IPS DF 6.9 (cell line): ENCODE data around the gene MB21D2.

Source experiments
- DNase-seq: peaks from one replicate; pipeline ENCODE4 v3.0.0-alpha.2; 2013; ENCODE audit warnings: low read depth, low spot score
- H3K27ac ChIP-seq: one replicate; pipeline ENCODE4 v1.5.1; 2013; ENCODE audit warnings: low read length, control low read depth
- H3K27me3 ChIP-seq: 2 replicates; pipeline ENCODE4 v1.6.1; 2013; ENCODE audit warnings: mild to moderate bottlenecking, low read length; ENCODE audit not compliant: control insufficient read depth, insufficient read depth
- H3K36me3 ChIP-seq: 2 replicates; pipeline ENCODE4 v1.6.1; 2013; ENCODE audit warnings: low read length; ENCODE audit not compliant: control insufficient read depth, insufficient read depth
- H3K4me1 ChIP-seq: 2 replicates; pipeline ENCODE4 v1.6.1; 2013; ENCODE audit warnings: low read length; ENCODE audit not compliant: control insufficient read depth, insufficient read depth
- H3K4me3 ChIP-seq: 2 replicates; pipeline ENCODE4 v1.5.1; 2013; ENCODE audit warnings: mild to moderate bottlenecking, low read length
- H3K9me3 ChIP-seq: 2 replicates; pipeline ENCODE4 v1.6.1; 2013; ENCODE audit warnings: low read length, inconsistent platforms; ENCODE audit not compliant: control insufficient read depth, insufficient read depth
- WGBS: extraction: QIAGEN DNeasy Blood & Tissue Kit; methylation state at CpG from one replicate; pipeline ENCODE4 v1.1.7; 2013; ENCODE audit warnings: mixed read lengths, missing lambda C conversion rate; ENCODE audit not compliant: insufficient read length, insufficient coverage; 5-methylcytosine and 5-hydroxymethylcytosine counted together

The MB21D2 gene

DNA sequence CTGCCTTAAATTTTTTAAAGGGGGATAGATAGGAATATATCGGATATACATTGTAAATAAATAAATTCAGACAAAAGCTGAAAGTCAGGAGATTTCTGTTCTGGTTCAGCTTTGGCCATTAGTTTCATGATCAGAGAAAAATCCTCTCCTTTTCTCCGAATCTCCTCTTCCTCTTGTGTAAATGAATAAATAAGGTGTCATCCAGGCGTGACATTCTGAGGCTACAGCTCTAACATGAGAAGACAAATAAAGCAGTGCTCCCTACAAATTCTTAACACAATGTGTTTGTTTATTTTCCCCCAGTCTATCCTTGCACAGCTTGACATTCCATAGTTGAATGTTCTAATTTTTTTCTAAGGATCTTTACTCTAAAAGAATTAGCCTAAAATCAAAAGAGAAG lies 9.4 kb upstream of the MB21D2 start:
- no CpG with 5 or more reads among the region's 3 CpGs for WGBS
- Histone ChIP-seq H3K4me3 (no peak overlapping the region), H3K9me3 (no peaks in the 10 kb centered on the region), H3K27ac (no peak overlapping the region), H3K4me1 (no peaks in the 10 kb centered on the region), H3K36me3 (no peaks in the 10 kb centered on the region), H3K27me3 (no peaks in the 10 kb centered on the region)
- no peak for DNase-seq

DNA sequence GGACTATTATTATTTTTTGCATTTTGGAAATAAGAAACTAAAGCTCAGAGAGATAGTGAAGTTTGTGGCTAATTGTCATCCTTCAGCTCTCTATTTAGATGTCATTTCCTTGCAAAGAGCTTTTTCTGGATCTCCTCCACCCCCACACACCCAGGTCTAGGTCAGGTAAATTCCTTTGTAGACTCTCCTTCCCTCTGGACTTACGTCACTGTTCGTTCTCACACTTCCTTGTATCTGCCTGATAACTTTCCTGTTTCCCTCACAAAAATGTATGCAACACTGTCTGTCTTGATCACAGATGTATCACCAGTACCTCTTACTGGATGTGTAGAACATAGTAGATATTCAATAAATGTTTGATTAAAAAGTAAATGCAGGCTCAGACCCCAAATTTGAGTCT lies 6.1 kb upstream of the MB21D2 start:
- Histone ChIP-seq H3K27me3 (no peaks in the 10 kb centered on the region), H3K36me3 (no peaks in the 10 kb centered on the region), H3K4me1 (no peaks in the 10 kb centered on the region), H3K9me3 (no peaks in the 10 kb centered on the region), H3K27ac (no peak overlapping the region), H3K4me3 (no peak overlapping the region)
- no CpG with 5 or more reads among the region's 2 CpGs for WGBS
- no peak for DNase-seq

DNA sequence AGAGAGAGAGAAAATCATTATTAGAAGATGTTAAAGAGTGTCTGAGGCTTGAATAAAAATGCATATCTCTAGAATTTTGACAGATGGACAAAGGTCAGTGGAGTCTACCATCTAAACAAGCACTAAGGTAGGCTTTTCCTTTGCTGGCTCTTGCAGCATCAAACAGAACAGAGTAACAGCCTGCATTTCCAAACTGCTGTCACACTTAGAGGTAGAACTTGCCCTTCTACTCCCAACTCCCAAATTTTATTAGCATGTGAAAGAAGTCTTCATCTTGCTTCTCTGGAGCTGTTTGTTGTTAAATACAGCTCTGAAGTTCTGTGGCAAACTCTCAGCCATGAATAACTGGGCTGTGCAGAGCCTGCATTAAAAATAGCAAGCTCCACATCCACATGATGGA lies 4.1 kb upstream of the MB21D2 start:
- Histone ChIP-seq H3K36me3 (no peaks in the 10 kb centered on the region), H3K4me1 (no peaks in the 10 kb centered on the region), H3K27ac (no peak overlapping the region), H3K4me3 (no peak overlapping the region), H3K27me3 (no peaks in the 10 kb centered on the region), H3K9me3 (no peaks in the 10 kb centered on the region)
- no peak for DNase-seq

DNA sequence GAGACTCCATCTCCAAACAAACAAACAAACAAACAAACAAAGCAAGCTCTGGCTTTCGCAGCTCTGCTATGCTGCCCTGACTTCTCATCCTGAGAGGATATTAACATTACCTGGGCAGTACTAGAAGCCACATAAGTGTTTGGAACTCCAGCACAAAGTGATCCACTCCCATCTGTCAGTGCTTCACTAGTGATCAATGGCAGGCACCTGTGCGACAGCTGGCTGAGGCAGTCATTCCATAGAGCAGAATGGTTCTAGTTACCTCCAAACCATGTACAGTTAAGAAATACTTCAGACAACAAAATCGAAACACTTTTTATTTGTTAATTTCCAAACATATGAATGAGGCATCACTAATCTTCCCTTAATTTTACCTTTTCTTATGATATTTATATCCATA lies 2.8 kb upstream of the MB21D2 start:
- Histone ChIP-seq H3K36me3 (no peaks in the 10 kb centered on the region), H3K4me3 (no peak overlapping the region), H3K4me1 (no peaks in the 10 kb centered on the region), H3K27me3 (no peaks in the 10 kb centered on the region), H3K9me3 (no peaks in the 10 kb centered on the region), H3K27ac (no peak overlapping the region)
- DNase-seq = no peak
- WGBS = no CpG with 5 or more reads among the region's 3 CpGs

DNA sequence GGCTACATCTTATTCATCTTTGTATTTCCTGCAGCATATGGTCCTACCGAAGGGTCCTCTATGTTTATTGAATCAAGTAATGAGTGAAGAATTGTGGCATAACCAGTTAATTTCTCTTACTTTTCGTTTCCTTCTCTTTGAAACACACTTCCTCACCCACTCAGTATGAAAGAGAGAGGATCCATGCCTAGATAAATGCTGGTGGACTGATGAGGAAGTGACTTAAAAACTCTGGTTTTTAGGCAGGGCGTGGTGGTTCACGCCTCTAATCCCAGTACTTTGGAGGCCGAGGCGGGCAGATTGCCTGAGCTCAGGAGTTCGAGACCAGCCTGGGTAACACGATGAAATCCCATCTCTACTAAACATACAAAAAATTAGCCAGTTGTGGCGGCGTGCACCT lies 2.2 kb upstream of the MB21D2 start:
- H3K4me3 ChIP-seq = no peak overlapping the region
- no peaks in the 10 kb centered on the region for H3K27me3 ChIP-seq
- H3K9me3 ChIP-seq = no peaks in the 10 kb centered on the region
- H3K36me3 ChIP-seq = no peaks in the 10 kb centered on the region
- no peaks in the 10 kb centered on the region for H3K4me1 ChIP-seq
- H3K27ac ChIP-seq = no peak overlapping the region
- DNase-seq = no peak
- WGBS = no CpG with 5 or more reads among the region's 10 CpGs

DNA sequence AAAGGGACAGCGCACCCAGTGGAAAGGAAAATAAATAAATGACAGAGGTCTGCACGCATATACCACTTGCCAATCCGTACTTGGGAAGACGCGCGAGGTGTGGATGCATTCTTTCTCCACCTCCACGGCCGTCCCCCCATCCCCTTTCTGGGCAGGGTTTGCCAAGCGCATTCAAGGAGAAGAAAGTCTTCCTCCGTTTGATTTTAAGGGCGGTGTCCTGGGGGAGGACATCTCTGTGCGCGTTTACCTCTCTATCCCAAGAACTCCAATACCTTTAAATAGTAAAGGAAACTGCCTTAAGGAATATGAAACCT lies 576 bp upstream of the MB21D2 start:
- Histone ChIP-seq H3K27me3 (no peaks in the 10 kb centered on the region), H3K9me3 (no peaks in the 10 kb centered on the region), H3K36me3 (no peaks in the 10 kb centered on the region), H3K4me1 (peaks cover 5% of the 10 kb centered on the region; the same call in 1 of the 2 replicates), H3K27ac (no peak overlapping the region), H3K4me3 (peak overlapping the region; percentile 96; the same call in 1 of the 2 replicates)
- WGBS = no CpG with 5 or more reads among the region's 13 CpGs
- DNase-seq = no peak

DNA sequence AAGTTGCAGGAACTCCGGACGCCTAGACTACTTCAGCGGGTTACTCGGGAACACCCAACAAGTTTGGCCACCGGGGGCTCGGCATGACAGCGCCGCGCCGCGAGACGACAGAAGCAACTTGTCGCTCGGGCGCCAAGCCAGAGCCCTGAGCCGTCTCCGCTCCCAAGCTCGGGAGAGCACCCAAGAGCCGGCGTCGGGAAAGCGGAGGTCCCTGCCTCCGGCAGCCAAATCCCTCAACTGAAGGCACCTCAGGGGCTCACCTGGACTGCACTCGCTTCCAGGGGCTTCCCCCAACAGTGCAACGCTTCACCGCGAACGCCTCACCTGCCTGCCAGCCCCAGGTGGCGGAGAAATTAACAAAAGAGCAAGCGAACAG lies 640 bp downstream of the MB21D2 start:
- WGBS = no CpG with 5 or more reads among the region's 30 CpGs
- Histone ChIP-seq H3K9me3 (no peaks in the 10 kb centered on the region), H3K4me1 (peaks cover 5% of the 10 kb centered on the region; the same call in 1 of the 2 replicates), H3K27me3 (no peaks in the 10 kb centered on the region), H3K36me3 (no peaks in the 10 kb centered on the region), H3K4me3 (peak overlapping the region; percentile 96), H3K27ac (peak overlapping the region; percentile 15)
- DNase-seq = no peak

DNA sequence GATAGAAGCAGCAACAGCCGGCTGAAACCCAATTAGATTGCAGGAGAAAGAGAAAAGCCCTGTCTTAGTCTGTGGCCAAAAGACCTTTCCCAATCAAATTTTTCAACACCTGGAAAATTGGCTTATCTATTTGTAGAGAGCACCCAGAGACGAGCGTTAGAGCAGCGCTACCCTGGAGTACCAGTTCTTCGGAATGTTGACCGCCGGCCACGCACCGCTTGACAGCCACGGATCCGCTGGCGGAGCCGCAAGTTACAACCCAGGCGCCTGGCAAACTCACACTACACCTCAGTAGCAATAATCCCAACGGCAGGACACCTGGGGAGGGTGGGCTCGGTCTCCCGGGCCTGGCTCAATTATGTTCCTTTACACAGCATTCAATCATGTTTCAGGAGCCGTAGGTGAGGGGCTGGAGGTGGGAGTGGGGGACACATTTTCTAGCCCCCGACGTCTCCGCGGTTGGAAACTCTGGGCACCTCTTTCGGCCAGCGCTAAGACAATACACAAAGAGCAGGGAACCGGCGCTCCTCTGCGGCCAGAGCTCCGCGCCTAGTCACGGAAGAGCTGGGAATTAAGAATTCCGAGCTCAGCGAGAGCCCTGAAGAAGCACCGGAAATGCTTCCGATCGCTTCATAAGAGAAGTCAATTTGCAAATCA lies 1.2 kb downstream of the MB21D2 start:
- peak overlapping the region; percentile 96; the same call in 1 of the 2 replicates for H3K4me3 ChIP-seq
- WGBS = no CpG with 5 or more reads among the region's 35 CpGs
- no peaks in the 10 kb centered on the region for H3K27me3 ChIP-seq
- H3K27ac ChIP-seq = no peak overlapping the region
- no peak for DNase-seq
- H3K4me1 ChIP-seq = peaks cover 5% of the 10 kb centered on the region; the same call in 1 of the 2 replicates
- H3K36me3 ChIP-seq = no peaks in the 10 kb centered on the region
- no peaks in the 10 kb centered on the region for H3K9me3 ChIP-seq

DNA sequence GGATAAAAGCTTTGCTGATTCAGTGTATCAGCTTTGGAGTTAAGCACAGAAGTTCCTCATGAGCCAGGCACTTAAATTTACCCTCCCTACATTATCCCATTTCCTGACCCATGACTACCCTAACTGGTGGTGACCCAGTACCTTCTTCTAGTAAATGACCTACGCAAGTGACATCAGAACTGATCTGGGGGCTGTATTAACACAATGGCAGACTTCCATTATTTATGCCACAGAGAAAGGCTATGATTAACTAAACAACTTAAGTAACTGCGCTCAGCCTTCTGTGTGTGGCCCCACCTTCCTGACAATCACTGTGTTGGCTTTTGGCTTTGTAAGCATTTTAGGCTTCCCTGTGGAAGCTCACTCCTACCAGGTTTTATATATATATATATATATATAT lies 1.9 kb downstream of the MB21D2 start:
- no CpG with 5 or more reads among the region's 2 CpGs for WGBS
- no peak for DNase-seq
- no peaks in the 10 kb centered on the region for H3K27me3 ChIP-seq
- H3K4me3 ChIP-seq = peak overlapping the region; percentile 7; the same call in 1 of the 2 replicates
- no peaks in the 10 kb centered on the region for H3K9me3 ChIP-seq
- H3K27ac ChIP-seq = no peak overlapping the region
- peaks cover 5% of the 10 kb centered on the region; the same call in 1 of the 2 replicates for H3K4me1 ChIP-seq
- no peaks in the 10 kb centered on the region for H3K36me3 ChIP-seq

DNA sequence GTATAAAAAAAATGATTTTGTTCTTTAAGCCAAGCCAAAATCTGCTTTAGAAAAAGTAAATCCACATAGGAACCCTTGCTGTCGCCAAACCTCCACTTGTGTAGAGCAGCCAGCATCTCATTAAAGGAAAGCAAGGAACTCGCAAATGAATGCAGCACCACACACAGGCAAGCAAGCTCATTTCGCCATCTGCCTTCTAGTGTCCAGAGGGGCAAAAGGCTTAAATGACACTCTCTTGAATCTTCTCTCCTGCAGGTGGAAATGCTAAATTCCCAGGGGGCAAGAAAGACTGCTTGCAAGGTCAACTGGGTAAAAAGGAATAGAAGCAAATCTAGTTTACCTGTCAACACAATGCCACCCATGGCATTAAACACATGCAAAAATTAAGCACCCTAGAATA lies 2.4 kb downstream of the MB21D2 start:
- H3K27me3 ChIP-seq = no peaks in the 10 kb centered on the region
- H3K36me3 ChIP-seq = no peaks in the 10 kb centered on the region
- no peak overlapping the region for H3K27ac ChIP-seq
- H3K9me3 ChIP-seq = no peaks in the 10 kb centered on the region
- no peak overlapping the region for H3K4me3 ChIP-seq
- no CpG with 5 or more reads among the region's 3 CpGs for WGBS
- DNase-seq = no peak
- H3K4me1 ChIP-seq = peaks cover 5% of the 10 kb centered on the region; the same call in 1 of the 2 replicates

DNA sequence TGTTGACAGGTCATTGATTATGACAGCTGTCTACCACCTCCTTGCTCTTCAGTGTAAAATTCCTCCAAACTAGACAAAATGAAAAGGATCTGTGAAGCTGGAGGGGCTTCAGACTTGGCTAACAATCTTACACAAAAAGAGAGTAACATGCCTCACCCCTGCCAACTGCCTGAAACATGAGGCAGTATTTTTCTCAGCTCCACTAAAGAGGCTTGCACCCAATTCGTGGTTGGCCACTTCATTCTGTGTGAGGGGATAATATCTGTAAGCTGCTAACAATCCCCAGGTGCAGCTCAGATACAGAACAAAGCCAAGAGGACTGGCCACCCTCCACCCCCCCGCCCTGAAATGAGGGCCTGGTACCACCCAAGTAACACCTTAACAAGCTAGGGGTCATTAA lies 2.8 kb downstream of the MB21D2 start:
- H3K27me3 ChIP-seq = no peaks in the 10 kb centered on the region
- H3K9me3 ChIP-seq = no peaks in the 10 kb centered on the region
- no peak for DNase-seq
- no peaks in the 10 kb centered on the region for H3K36me3 ChIP-seq
- no peak overlapping the region for H3K27ac ChIP-seq
- no CpG with 5 or more reads among the region's 2 CpGs for WGBS
- no peak overlapping the region for H3K4me3 ChIP-seq
- H3K4me1 ChIP-seq = peaks cover 5% of the 10 kb centered on the region; the same call in 1 of the 2 replicates
